Measurements from ENCODE around the gene MYEOV.

MYEOV gene

GRCh38 chr11:69325446-69325845 lies 31.5 kb downstream of the MYEOV start:
- TF ChIP-seq CTCF (IDR thresholded peaks at IDR 0.05; ENCODE audit: borderline replicate concordance, insufficient read depth, low read depth, low read length): no peak
- H3K4me3 ChIP-seq (ENCODE audit: low read depth, low read length): no peak overlapping the region

- no peak for TF ChIP-seq CTCF (IDR thresholded peaks at IDR 0.05; ENCODE audit: borderline replicate concordance, insufficient read depth, low read depth, low read length)
- no peak overlapping the region for H3K4me3 ChIP-seq (ENCODE audit: low read depth, low read length)
Observed at GRCh38 chr11:69326622-69327219, 32.8 kb downstream of the MYEOV start.

GRCh38 chr11:69327741-69328191 lies 33.8 kb downstream of the MYEOV start:
- no peak for TF ChIP-seq CTCF (IDR thresholded peaks at IDR 0.05; ENCODE audit: borderline replicate concordance, insufficient read depth, low read depth, low read length)

GRCh38 chr11:69328231-69328630 lies 34.3 kb downstream of the MYEOV start:
- TF ChIP-seq CTCF (IDR thresholded peaks at IDR 0.05; ENCODE audit: borderline replicate concordance, insufficient read depth, low read depth, low read length): no peak
- no peak overlapping the region for H3K4me3 ChIP-seq (ENCODE audit: low read depth, low read length)

More at GRCh38 chr11:69327741-69328191, 33.8 kb downstream of the MYEOV start:
- no peak overlapping the region for H3K4me3 ChIP-seq (ENCODE audit: low read depth, low read length)

GRCh38 chr11:69329581-69329980 lies 35.6 kb downstream of the MYEOV start:
- H3K4me3 ChIP-seq (ENCODE audit: low read depth, low read length): no peak overlapping the region
- no peak for TF ChIP-seq CTCF (IDR thresholded peaks at IDR 0.05; ENCODE audit: borderline replicate concordance, insufficient read depth, low read depth, low read length)

GRCh38 chr11:69330330-69330729 lies 36.4 kb downstream of the MYEOV start:
- TF ChIP-seq CTCF (IDR thresholded peaks at IDR 0.05; ENCODE audit: borderline replicate concordance, insufficient read depth, low read depth, low read length): no peak
- H3K4me3 ChIP-seq (ENCODE audit: low read depth, low read length): no peak overlapping the region

GRCh38 chr11:69333149-69333710 lies 39.3 kb downstream of the MYEOV start:
- H3K4me3 ChIP-seq (ENCODE audit: low read depth, low read length): no peak overlapping the region
- no peak for TF ChIP-seq CTCF (IDR thresholded peaks at IDR 0.05; ENCODE audit: borderline replicate concordance, insufficient read depth, low read depth, low read length)

All from GM12875 (cell line).